HG03066 (cell line): ENCODE results near the gene TOM1.
"Not testable (repeated sequence)": the region's sequence is repeated elsewhere in the genome, so short reads cannot be mapped to it uniquely, and the experiment has no call there.

ENCODE experiments used
- ATAC-seq: cut with Tn5 transposase; IDR thresholded peaks from one replicate; pipeline ENCODE4 v1.9.1; 2021; ENCODE audit warnings: low read depth; ENCODE audit not compliant: unreplicated experiment

The TOM1 gene

GRCh38 chr22:35390933-35391332, 91.2 kb downstream of the TOM1 start:
- no peak for ATAC-seq

GRCh38 chr22:35392357-35392756, 92.7 kb downstream of the TOM1 start:
- ATAC-seq = no peak

DNA sequence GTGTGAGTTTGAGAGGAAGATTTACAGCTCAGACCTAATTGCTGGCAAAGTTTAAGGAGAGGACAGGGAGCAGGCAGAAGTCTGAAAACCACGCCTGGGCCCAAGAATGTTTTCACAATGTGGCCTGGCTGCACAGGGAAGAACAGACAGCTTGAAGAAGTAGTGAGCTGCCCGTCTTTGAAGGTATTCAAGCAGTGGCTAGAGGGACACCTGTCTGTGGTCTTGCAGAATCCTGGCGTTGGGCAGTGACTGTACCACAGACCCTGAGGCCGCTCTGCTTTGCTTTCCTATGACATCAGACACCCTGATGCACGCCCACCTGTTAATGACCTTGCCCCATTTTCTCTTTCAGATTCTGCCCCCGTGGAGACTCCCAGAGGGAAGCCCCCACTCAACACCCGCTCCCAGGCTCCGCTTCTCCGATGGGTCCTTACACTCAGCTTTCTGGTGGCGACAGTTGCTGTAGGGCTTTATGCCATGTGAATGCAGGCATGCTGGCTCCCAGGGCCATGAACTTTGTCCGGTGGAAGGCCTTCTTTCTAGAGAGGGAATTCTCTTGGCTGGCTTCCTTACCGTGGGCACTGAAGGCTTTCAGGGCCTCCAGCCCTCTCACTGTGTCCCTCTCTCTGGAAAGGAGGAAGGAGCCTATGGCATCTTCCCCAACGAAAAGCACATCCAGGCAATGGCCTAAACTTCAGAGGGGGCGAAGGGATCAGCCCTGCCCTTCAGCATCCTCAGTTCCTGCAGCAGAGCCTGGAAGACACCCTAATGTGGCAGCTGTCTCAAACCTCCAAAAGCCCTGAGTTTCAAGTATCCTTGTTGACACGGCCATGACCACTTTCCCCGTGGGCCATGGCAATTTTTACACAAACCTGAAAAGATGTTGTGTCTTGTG, 93.7 kb downstream of the TOM1 start:
- no peak for ATAC-seq

GRCh38 chr22:35394011-35394312, 94.3 kb downstream of the TOM1 start:
- no peak for ATAC-seq

DNA sequence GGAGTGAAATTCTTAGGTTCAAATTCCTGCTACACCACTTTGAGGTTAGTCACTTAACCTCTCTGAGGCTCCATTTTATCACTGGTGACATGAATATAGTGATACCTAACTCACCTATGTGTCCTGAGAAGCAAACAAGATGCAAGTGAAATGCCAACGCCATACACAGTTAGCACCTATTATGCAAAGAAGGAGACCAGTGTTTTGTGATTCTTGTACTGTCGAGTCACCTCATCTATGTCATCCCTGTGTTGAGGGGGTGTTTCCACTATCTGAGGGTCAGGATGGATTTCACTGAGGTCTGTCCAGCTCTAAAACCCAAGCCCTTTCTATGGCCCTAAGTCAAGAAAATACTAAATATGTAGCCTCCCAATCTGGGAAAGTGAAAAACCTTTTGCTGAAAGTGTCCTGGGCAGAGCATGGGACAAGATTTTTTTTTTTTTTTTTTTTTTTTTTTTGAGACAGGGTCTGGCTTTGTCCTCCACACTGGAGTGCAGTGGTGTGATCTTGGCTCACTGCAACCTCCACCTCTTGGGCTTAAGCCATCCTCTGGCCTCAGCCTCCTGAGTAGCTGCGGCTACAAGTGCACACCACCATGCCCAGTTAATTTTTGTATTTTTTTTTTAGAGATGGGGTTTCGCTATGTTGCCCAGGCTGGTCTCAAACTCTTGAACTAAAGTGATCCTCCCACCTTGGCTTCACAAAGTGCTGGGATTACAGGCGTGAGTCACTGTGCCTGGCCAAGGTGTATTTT, 95.3 kb downstream of the TOM1 start:
- ATAC-seq = no peak

DNA sequence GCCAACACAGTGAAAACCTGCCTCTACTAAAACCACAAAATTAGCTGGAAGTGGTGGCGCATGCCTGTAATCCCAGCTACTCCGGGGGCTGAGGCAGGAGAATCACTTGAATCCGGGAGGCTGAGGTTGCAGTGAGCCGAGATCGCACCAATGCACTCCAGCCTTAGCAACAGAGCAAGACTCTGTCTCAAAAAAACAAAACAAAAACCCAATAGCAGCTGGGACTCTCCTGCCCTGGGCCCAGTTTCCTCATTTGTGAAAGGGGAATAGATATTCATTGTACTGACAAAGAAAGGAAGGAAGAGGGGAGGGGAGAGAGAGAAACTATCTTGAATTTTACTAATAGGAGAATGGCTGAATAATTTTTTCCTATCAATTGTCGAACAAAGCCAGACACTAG, 96.9 kb downstream of the TOM1 start:
- ATAC-seq = not testable (repeated sequence)

DNA sequence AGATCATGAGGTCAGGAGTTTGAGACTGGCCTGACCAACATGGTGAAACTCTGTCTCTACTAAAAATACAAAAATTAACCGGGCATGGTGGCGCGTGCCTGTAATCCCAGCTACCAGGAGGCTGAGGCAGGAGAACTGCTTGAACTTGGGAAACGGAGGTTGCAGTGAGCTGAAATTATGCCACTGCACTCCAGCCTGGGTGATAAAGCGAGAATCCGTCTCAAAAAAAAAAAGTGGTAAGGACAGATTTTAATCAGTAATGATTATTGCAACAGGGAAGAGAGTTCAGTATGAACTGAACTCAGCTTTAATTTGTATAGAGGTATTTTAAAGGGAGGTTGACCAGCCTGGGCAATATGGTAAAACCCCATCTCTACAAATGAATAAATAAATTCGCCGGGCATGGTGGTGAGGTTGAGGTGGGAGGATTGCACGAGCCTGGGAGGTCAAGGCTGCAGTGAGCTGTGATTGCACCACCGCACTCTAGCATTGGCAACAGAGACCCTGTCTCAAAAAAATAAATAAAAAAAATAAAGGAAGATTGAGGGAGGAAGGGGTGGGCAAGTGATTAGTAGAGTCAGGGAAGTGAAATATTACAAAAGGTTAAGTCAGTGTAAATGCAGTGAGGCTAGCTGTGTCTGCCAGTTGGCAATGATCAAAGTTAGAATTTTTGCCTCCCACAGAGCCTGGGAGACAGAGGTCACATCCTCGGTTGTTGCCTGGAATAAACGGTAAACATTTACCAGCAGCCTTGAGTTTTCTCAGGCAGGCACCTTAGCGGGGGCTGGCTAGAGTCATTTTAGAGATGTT, 97.6 kb downstream of the TOM1 start:
- no peak for ATAC-seq
